HepG2 (cell line): ENCODE measurements around the gene SYTL2. TPM values are rescaled to one million over a fixed set of nuclear protein-coding genes. Genes with fewer than 3 reads are reported as not detected.

Source experiments
- ATAC-seq: fragments of 200-7000 bp; cut with Tn5 transposase; 3 replicates; pipeline ENCODE4 v1.9.1; 2020; ENCODE audit warnings: mild to moderate bottlenecking, moderate library complexity
- BruUV-seq: library from RNA; stranded (reverse); fragments of 400-500 nt; replicated peaks from 2 replicates; lab custom pipeline; 2021; lab: Mats Ljungman, UMichigan
- CTCF ChIA-PET: fragments of 300-600 bp; formaldehyde crosslinking; extraction: SDS; loops from one replicate; lab custom pipeline; 2021; ENCODE audit warnings: low total read pairs, inconsistent platforms, low intra/inter-chr PET ratio; lab: Yijun Ruan, JAX
- POLR2A ChIA-PET: fragments of 350-600 bp; sonication (Branson Sonifier 250); formaldehyde crosslinking; loops from one replicate; lab custom pipeline; 2020; ENCODE audit warnings: antibody characterized with exemption, inconsistent platforms; lab: Yijun Ruan, JAX
- DNase-seq: peaks from one replicate; pipeline ENCODE4 v3.0.0-alpha.2; 2015; ENCODE audit warnings: low spot score
- FAIRE-seq: peaks from 3 replicates; lab custom pipeline; 2011; peaks lifted over from hg19 to GRCh38; lab: Jason Lieb, UNC
- H2AFZ ChIP-seq: one replicate; pipeline ENCODE4 v1.6.1; 2011; ENCODE audit warnings: low read length, inconsistent platforms
- H3K27ac ChIP-seq: fragments of 300-600 bp; 3 replicates; pipeline ENCODE4 v1.8.0; 2011; ENCODE audit warnings: mixed run types, mild to moderate bottlenecking, mixed read lengths, low read length, inconsistent platforms; ENCODE audit not compliant: insufficient read depth; ENCODE audit errors: extremely low read length
- H3K27me3 ChIP-seq, 2 experiments: fragments of 200-600 bp in 1 of 2; 2 replicates in 1 of 2; 3 replicates in 1 of 2; pipeline versions ENCODE4 v1.6.0 to v1.8.0; 2011; ENCODE audit warnings: low read length in 2 of 2, mild to moderate bottlenecking in 2 of 2, moderate library complexity in 2 of 2, inconsistent platforms in 1 of 2; ENCODE audit not compliant: insufficient read depth in 2 of 2, control insufficient read depth in 1 of 2
- H3K36me3 ChIP-seq, 2 experiments: fragments of 200-600 bp in 1 of 2; replicated peaks in 1 of 2; 2 replicates in 1 of 2; 3 replicates in 1 of 2; pipeline versions ENCODE4 v1.5.1 to v1.8.0; 2011; ENCODE audit warnings: low read length in 2 of 2, inconsistent platforms in 1 of 2; ENCODE audit not compliant: insufficient read depth in 2 of 2, control insufficient read depth in 1 of 2
- H3K4me1 ChIP-seq: 2 replicates; pipeline ENCODE4 v1.5.1; 2012; ENCODE audit warnings: low read length, inconsistent platforms; ENCODE audit not compliant: insufficient read depth
- H3K4me2 ChIP-seq: 2 replicates; pipeline ENCODE4 v1.6.0; 2011; ENCODE audit warnings: low read depth, low read length, inconsistent platforms
- H3K4me3 ChIP-seq, 3 experiments: fragments of 200-600 bp in 1 of 3; sonication (generic), shearing (Covaris generic) in 1 of 3; replicated peaks in 1 of 3; 2 replicates each; pipeline ENCODE4 v1.5.1; 2011 to 2016; ENCODE audit warnings: low read length in 3 of 3, inconsistent platforms in 2 of 3, low read depth in 2 of 3, mild to moderate bottlenecking in 2 of 3, control low read depth in 1 of 3, mixed read lengths in 1 of 3; ENCODE audit not compliant: insufficient read depth in 1 of 3
- H3K79me2 ChIP-seq: one replicate; pipeline ENCODE4 v1.6.1; 2011; ENCODE audit warnings: low read length, inconsistent platforms; ENCODE audit not compliant: insufficient read depth
- H3K9ac ChIP-seq: 2 replicates; pipeline ENCODE4 v1.6.0; 2011; ENCODE audit warnings: mild to moderate bottlenecking, low read depth, low read length, inconsistent platforms; ENCODE audit not compliant: insufficient read depth
- H3K9me3 ChIP-seq: 2 replicates; pipeline ENCODE4 v1.5.1; 2012; ENCODE audit warnings: mild to moderate bottlenecking, low read length
- H4K20me1 ChIP-seq: 2 replicates; pipeline ENCODE4 v1.6.0; 2011; ENCODE audit warnings: inconsistent platforms, mild to moderate bottlenecking, low read length, moderate library complexity; ENCODE audit not compliant: insufficient read depth
- ZNF142 ChIP-seq: sonication (generic); formaldehyde crosslinking; IDR thresholded peaks from 2 replicates; pipeline ENCODE4 v1.4.0; 2020; ENCODE audit warnings: missing genetic modification reagents
- ZNF234 ChIP-seq: sonication (generic); formaldehyde crosslinking; conservative IDR thresholded peaks from 2 replicates; pipeline ENCODE4 v1.5.1; 2020; ENCODE audit warnings: mild to moderate bottlenecking, missing genetic modification reagents
- ZNF317 ChIP-seq: sonication (generic); formaldehyde crosslinking; IDR thresholded peaks from 2 replicates; pipeline ENCODE4 v1.5.0; 2020; ENCODE audit warnings: mild to moderate bottlenecking, missing genetic modification reagents
- ZNF841 ChIP-seq: sonication (generic); formaldehyde crosslinking; IDR thresholded peaks from 2 replicates; pipeline ENCODE4 v1.8.1; 2023; ENCODE audit warnings: missing genetic modification reagents, borderline replicate concordance
- ZSCAN30 ChIP-seq: sonication (generic); formaldehyde crosslinking; IDR thresholded peaks from 2 replicates; pipeline ENCODE4 v1.5.0; 2020; ENCODE audit warnings: mild to moderate bottlenecking, missing genetic modification reagents
- in situ Hi-C: cut with HindIII; loops from 2 replicates; pipeline ENCODE4 v1.10.0; 2017; ENCODE audit warnings: low pct_unique_long_range_greater_than_20kb; ENCODE audit not compliant: extremely low pct_ligation_motif_present
- intact Hi-C: fragments of 100-400 bp; cut with micrococcal nuclease; formaldehyde crosslinking; loops from one replicate; pipeline ENCODE4 v1.10.0; 2022; ENCODE audit not compliant: unreplicated experiment
- polyA plus RNA-seq, 8 experiments: library from polyadenylated mRNA; depleted of rRNA in 3 of 8; stranded (reverse) in 7 of 8; unstranded in 1 of 8; fragments of >200 nt; fragmentation: Illumina TruSeq in 4 of 8; extraction: Trizol in 4 of 8; gene quantifications; 2 replicates each; pipeline versions ENCODE4 v1.2.1 to v1.2.3, GENCODE V29; 2011 to 2016; ENCODE audit warnings: low read depth in 4 of 8, missing spikeins in 1 of 8, mixed read lengths in 1 of 8; ENCODE audit not compliant: insufficient read depth in 1 of 8
- total RNA-seq, 5 experiments: library from RNA; depleted of rRNA; stranded (reverse); fragments of >200 nt; fragmentation: Illumina TruSeq; extraction: Trizol; gene quantifications; 2 replicates each; pipeline ENCODE4 v1.2.3, GENCODE V29; 2016; ENCODE audit warnings: low read depth in 1 of 5

Gene SYTL2
- total and polyA plus RNA-seq, 2 of the 13 experiments (the other 11 are each of a cell fraction or from before 2014, with no cell fraction given) = 0.77 to 0.90 TPM

- TF ChIP-seq ZNF142 (no peak), ZSCAN30 (no peak)
- TF ChIP-seq, all 625 proteins: peak for 0
These were observed 113.2 kb downstream of the SYTL2 start (continued) for GRCh38 chr11:85697747-85698146.

GRCh38 chr11:85695546-85695945, 115.4 kb downstream of the SYTL2 start:
- no peak for TF ChIP-seq ZNF234 (CRISPR knock-in tag)
- TF ChIP-seq ZNF841 (CRISPR knock-in tag) = no peak
- TF ChIP-seq ZNF317 = no peak
- Histone ChIP-seq H3K4me2 (no peak overlapping the region), H3K4me3 (no peak overlapping the region), H3K9ac (no peak overlapping the region), H3K9me3 (no peaks in the 10 kb centered on the region), H3K36me3 (no peaks in the 10 kb centered on the region), H3K27me3 (no peaks in the 10 kb centered on the region), H4K20me1 (no peaks in the 10 kb centered on the region), H3K79me2 (no peaks in the 10 kb centered on the region), H2AFZ (no peak overlapping the region), H3K4me1 (no peaks in the 10 kb centered on the region), H3K27ac (no peak overlapping the region)
- FAIRE-seq (no peak), ATAC-seq (no peak), DNase-seq (no peak)
- in situ Hi-C loops = no loop called here
- ChIA-PET CTCF (no interaction called here), POLR2A (no interaction called here)
- BruUV-seq = no TSS peak
- intact Hi-C loops = no loop called here
